HEK293 (cell line): ENCODE data around the gene ATP4A.

Source experiments
- CTCF ChIP-seq: fragments of 450-650 bp; formaldehyde crosslinking; IDR thresholded peaks from 2 replicates; pipeline ENCODE4 v1.5.1; 2016; ENCODE audit warnings: missing biosample characterization, missing genetic modification characterization
- MEIS1 ChIP-seq: sonication (generic); formaldehyde crosslinking; IDR thresholded peaks from 2 replicates; pipeline ENCODE4 v1.8.1; 2022; ENCODE audit warnings: missing genetic modification reagents, mild to moderate bottlenecking, borderline replicate concordance
- SCRT2 ChIP-seq: fragments of 450-650 bp; formaldehyde crosslinking; IDR thresholded peaks from 2 replicates; pipeline ENCODE4 v1.5.1; 2016; ENCODE audit warnings: missing biosample characterization, missing genetic modification characterization
- YY1 ChIP-seq: fragments of 450-650 bp; formaldehyde crosslinking; IDR thresholded peaks from 2 replicates; pipeline ENCODE4 v1.5.1; 2018; ENCODE audit warnings: missing biosample characterization, missing genetic modification characterization
- ZNF530 ChIP-seq: fragments of 450-650 bp; formaldehyde crosslinking; IDR thresholded peaks from 2 replicates; pipeline ENCODE4 v1.5.1; 2016; ENCODE audit warnings: low read depth, missing biosample characterization, missing genetic modification characterization
- TF ChIP-seq, protein P1 (sequence below): fragments of 450-650 bp; formaldehyde crosslinking; IDR thresholded peaks from 2 replicates; pipeline ENCODE4 v1.5.1; 2016; ENCODE audit warnings: missing biosample characterization, missing genetic modification characterization, borderline replicate concordance

- TF ChIP-seq CTCF (tag by site-specific recombination) (no peak; the same call in 1 of the 2 replicates), YY1 (tag by site-specific recombination) (no peak), MEIS1 (CRISPR knock-in tag) (no peak), ZNF530 (tag by site-specific recombination) (no peak), SCRT2 (tag by site-specific recombination) (peak; percentile 86)
- TF ChIP-seq, protein P1, sequence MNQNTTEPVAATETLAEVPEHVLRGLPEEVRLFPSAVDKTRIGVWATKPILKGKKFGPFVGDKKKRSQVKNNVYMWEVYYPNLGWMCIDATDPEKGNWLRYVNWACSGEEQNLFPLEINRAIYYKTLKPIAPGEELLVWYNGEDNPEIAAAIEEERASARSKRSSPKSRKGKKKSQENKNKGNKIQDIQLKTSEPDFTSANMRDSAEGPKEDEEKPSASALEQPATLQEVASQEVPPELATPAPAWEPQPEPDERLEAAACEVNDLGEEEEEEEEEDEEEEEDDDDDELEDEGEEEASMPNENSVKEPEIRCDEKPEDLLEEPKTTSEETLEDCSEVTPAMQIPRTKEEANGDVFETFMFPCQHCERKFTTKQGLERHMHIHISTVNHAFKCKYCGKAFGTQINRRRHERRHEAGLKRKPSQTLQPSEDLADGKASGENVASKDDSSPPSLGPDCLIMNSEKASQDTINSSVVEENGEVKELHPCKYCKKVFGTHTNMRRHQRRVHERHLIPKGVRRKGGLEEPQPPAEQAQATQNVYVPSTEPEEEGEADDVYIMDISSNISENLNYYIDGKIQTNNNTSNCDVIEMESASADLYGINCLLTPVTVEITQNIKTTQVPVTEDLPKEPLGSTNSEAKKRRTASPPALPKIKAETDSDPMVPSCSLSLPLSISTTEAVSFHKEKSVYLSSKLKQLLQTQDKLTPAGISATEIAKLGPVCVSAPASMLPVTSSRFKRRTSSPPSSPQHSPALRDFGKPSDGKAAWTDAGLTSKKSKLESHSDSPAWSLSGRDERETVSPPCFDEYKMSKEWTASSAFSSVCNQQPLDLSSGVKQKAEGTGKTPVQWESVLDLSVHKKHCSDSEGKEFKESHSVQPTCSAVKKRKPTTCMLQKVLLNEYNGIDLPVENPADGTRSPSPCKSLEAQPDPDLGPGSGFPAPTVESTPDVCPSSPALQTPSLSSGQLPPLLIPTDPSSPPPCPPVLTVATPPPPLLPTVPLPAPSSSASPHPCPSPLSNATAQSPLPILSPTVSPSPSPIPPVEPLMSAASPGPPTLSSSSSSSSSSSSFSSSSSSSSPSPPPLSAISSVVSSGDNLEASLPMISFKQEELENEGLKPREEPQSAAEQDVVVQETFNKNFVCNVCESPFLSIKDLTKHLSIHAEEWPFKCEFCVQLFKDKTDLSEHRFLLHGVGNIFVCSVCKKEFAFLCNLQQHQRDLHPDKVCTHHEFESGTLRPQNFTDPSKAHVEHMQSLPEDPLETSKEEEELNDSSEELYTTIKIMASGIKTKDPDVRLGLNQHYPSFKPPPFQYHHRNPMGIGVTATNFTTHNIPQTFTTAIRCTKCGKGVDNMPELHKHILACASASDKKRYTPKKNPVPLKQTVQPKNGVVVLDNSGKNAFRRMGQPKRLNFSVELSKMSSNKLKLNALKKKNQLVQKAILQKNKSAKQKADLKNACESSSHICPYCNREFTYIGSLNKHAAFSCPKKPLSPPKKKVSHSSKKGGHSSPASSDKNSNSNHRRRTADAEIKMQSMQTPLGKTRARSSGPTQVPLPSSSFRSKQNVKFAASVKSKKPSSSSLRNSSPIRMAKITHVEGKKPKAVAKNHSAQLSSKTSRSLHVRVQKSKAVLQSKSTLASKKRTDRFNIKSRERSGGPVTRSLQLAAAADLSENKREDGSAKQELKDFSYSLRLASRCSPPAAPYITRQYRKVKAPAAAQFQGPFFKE (tag by site-specific recombination), result no peak
Observed at GRCh38 chr19:35509018-35509652, 54.3 kb downstream of the ATP4A start.
